SK-N-SH (cell line): Measurements from ENCODE around the gene SEC14L6. TPM values are rescaled to one million over a fixed set of nuclear protein-coding genes. Genes with fewer than 3 reads are reported as not detected.

ENCODE experiments used
- CTCF ChIA-PET: fragments of 300-600, 350-600 bp; formaldehyde crosslinking; extraction: SDS; loops from one replicate; lab custom pipeline; 2021; lab: Yijun Ruan, JAX
- POLR2A ChIA-PET: fragments of 350-600 bp; sonication (Branson Sonifier 250); formaldehyde crosslinking; extraction: SDS; loops from one replicate; lab custom pipeline; 2020; ENCODE audit warnings: antibody characterized with exemption, inconsistent platforms; lab: Yijun Ruan, JAX
- DNase-seq: peaks from one replicate; pipeline ENCODE4 v3.0.0; 2012
- H2AFZ ChIP-seq: fragments of 200-600 bp; sonication (generic); 2 replicates; pipeline ENCODE4 v1.8.1; 2016; ENCODE audit warnings: antibody characterized with exemption, mild to moderate bottlenecking, low read depth
- H3F3A ChIP-seq: fragments of 200-600 bp; sonication (generic); replicated peaks from 2 replicates; pipeline ENCODE3; 2016; ENCODE audit warnings: antibody characterized with exemption, mild to moderate bottlenecking; ENCODE audit not compliant: insufficient read depth
- H3K27ac ChIP-seq, 2 experiments: fragments of 200-500 bp in 1 of 2; fragments of 200-600 bp in 1 of 2; sonication (Bioruptor generic) in 1 of 2; sonication (generic), shearing (Covaris generic) in 1 of 2; 2 replicates each; pipeline versions ENCODE4 v1.5.1 to v1.6.1; 2014 to 2016; ENCODE audit warnings: low read depth in 2 of 2, inconsistent platforms in 1 of 2, low read length in 1 of 2, mild to moderate bottlenecking in 1 of 2, mixed read lengths in 1 of 2
- H3K27me3 ChIP-seq: fragments of 200-600 bp; sonication (generic), shearing (Covaris generic); 2 replicates; pipeline ENCODE4 v1.6.1; 2016; ENCODE audit warnings: mixed run types; ENCODE audit not compliant: insufficient read depth
- H3K36me3 ChIP-seq, 2 experiments: fragments of 200-500 bp in 1 of 2; fragments of 200-600 bp in 1 of 2; sonication (Bioruptor generic) in 1 of 2; sonication (generic) in 1 of 2; replicated peaks in 1 of 2; 2 replicates each; pipeline versions ENCODE3 to v1.5.1; 2014 to 2016; ENCODE audit warnings: low read length in 1 of 2, mild to moderate bottlenecking in 1 of 2; ENCODE audit not compliant: insufficient read depth in 2 of 2, control insufficient read depth in 1 of 2
- H3K4me1 ChIP-seq, 2 experiments: fragments of 200-500 bp in 1 of 2; fragments of 200-600 bp in 1 of 2; sonication (Bioruptor generic) in 1 of 2; sonication (generic), shearing (Covaris generic) in 1 of 2; 2 replicates each; pipeline versions ENCODE4 v1.5.1 to v1.6.1; 2014 to 2016; ENCODE audit warnings: low read depth in 1 of 2, low read length in 1 of 2, mixed run types in 1 of 2; ENCODE audit not compliant: insufficient read depth in 2 of 2, control insufficient read depth in 1 of 2
- H3K4me2 ChIP-seq: fragments of 200-600 bp; sonication (generic), shearing (Covaris generic); 2 replicates; pipeline ENCODE4 v1.6.1; 2017; ENCODE audit warnings: mixed run types
- H3K4me3 ChIP-seq, 2 experiments: fragments of 200-500 bp in 1 of 2; fragments of 200-600 bp in 1 of 2; sonication (Bioruptor generic) in 1 of 2; sonication (generic), shearing (Covaris generic) in 1 of 2; 2 replicates each; pipeline versions ENCODE4 v1.5.1 to v1.8.1; 2014 to 2016; ENCODE audit warnings: low read depth in 2 of 2, inconsistent platforms in 1 of 2, low read length in 1 of 2, mild to moderate bottlenecking in 1 of 2, mixed read lengths in 1 of 2, moderate library complexity in 1 of 2
- H3K79me2 ChIP-seq: fragments of 200-600 bp; sonication (generic); 2 replicates; pipeline ENCODE4 v1.8.1; 2017; ENCODE audit warnings: mild to moderate bottlenecking; ENCODE audit not compliant: insufficient read depth
- H3K9ac ChIP-seq: fragments of 200-600 bp; sonication (generic); 2 replicates; pipeline ENCODE4 v1.6.1; 2017; ENCODE audit warnings: mixed run types
- H3K9me2 ChIP-seq: fragments of 200-600 bp; sonication (generic); 2 replicates; pipeline ENCODE4 v1.6.1; 2017; ENCODE audit warnings: mixed run types
- H3K9me3 ChIP-seq: fragments of 200-600 bp; sonication (generic); 2 replicates; pipeline ENCODE4 v1.6.1; 2017; ENCODE audit warnings: mixed run types, mild to moderate bottlenecking, moderate library complexity
- H4K20me1 ChIP-seq: fragments of 200-600 bp; sonication (generic); 2 replicates; pipeline ENCODE4 v1.6.1; 2017; ENCODE audit warnings: mild to moderate bottlenecking, mixed run types; ENCODE audit not compliant: insufficient read depth
- CHD2 ChIP-seq: fragments of 150-350 bp; IDR thresholded peaks from 2 replicates; pipeline ENCODE4 v1.6.1; 2018; ENCODE audit warnings: low read length; ENCODE audit not compliant: partially characterized antibody
- ELF1 ChIP-seq: IDR thresholded peaks from 2 replicates; pipeline ENCODE4 v1.4.0; 2012
- JUND ChIP-seq: IDR thresholded peaks from 2 replicates; pipeline ENCODE4 v1.4.0; 2012
- MXI1 ChIP-seq: IDR thresholded peaks from 2 replicates; pipeline ENCODE4 v1.6.1; 2012; ENCODE audit warnings: mild to moderate bottlenecking, low read depth, low read length, improper control_type of control experiment
- NRF1 ChIP-seq: IDR thresholded peaks from 2 replicates; pipeline ENCODE4 v1.6.1; 2012; ENCODE audit warnings: low read depth, mild to moderate bottlenecking, low read length
- POLR2AphosphoS5 ChIP-seq: IDR thresholded peaks from 2 replicates; pipeline ENCODE4 v1.6.1; 2012; ENCODE audit warnings: low read depth, low read length
- RCOR1 ChIP-seq: fragments of 150-350 bp; IDR thresholded peaks from 2 replicates; pipeline ENCODE4 v1.6.1; 2017; ENCODE audit warnings: antibody characterized with exemption, low read length
- RXRA ChIP-seq: IDR thresholded peaks from 2 replicates; pipeline ENCODE4 v1.4.0; 2012; ENCODE audit warnings: low read depth, mild to moderate bottlenecking, borderline replicate concordance
- SMC3 ChIP-seq: IDR thresholded peaks from 2 replicates; pipeline ENCODE4 v1.6.1; 2012; ENCODE audit warnings: low read depth, low read length, improper control_type of control experiment
- TAF1 ChIP-seq: IDR thresholded peaks from 2 replicates; pipeline ENCODE4 v1.6.1; 2012; ENCODE audit warnings: low read depth, mild to moderate bottlenecking, low read length, moderate library complexity, borderline replicate concordance
- TEAD4 ChIP-seq: IDR thresholded peaks from 2 replicates; pipeline ENCODE4 v1.4.0; 2012; ENCODE audit warnings: mild to moderate bottlenecking, borderline replicate concordance; ENCODE audit not compliant: insufficient read depth
- WGBS: methylation state at CpG from one replicate; pipeline ENCODE4 v1.1.6; 2017; ENCODE audit warnings: low lambda C conversion rate; 5-methylcytosine and 5-hydroxymethylcytosine counted together
- polyA plus RNA-seq, 3 experiments: library from polyadenylated mRNA; depleted of rRNA; stranded (reverse); fragments of >200 nt; gene quantifications; 2 replicates each; pipeline ENCODE4 v1.2.3, GENCODE V29; 2012
- TF ChIP-seq, protein P1 (sequence below): IDR thresholded peaks from 2 replicates; pipeline ENCODE4 v1.4.0; 2012; ENCODE audit warnings: low read depth, borderline replicate concordance
- TF ChIP-seq, protein P2 (sequence below): fragments of 150-350 bp; IDR thresholded peaks from 2 replicates; pipeline ENCODE4 v1.6.1; 2017; ENCODE audit warnings: antibody characterized with exemption, low read length, low read depth, borderline replicate concordance
- TF ChIP-seq, protein P3 (sequence below): IDR thresholded peaks from 2 replicates; pipeline ENCODE4 v1.6.1; 2012; ENCODE audit warnings: mild to moderate bottlenecking, low read depth, low read length, moderate library complexity
- TF ChIP-seq, protein P4 (sequence below): IDR thresholded peaks from 2 replicates; pipeline ENCODE4 v1.4.0; 2012; ENCODE audit warnings: low read depth

The SEC14L6 gene
- polyA plus RNA-seq, 1 of the 3 experiments (the other 2 are of a cell fraction) = not detected

- DNase-seq = no peak
- H3K9me2 ChIP-seq = no peaks in the 10 kb centered on the region
- no peaks in the 10 kb centered on the region for H3K27me3 ChIP-seq
- no peak overlapping the region for H3K27ac ChIP-seq
- H3K4me3 ChIP-seq = no peak overlapping the region
- no peak overlapping the region for H3K9ac ChIP-seq
- no peak overlapping the region for H2AFZ ChIP-seq
- WGBS = 67% methylated on average over 4 of the region's 4 CpGs
- no peaks in the 10 kb centered on the region for H3K9me3 ChIP-seq
- no peak overlapping the region for H3K4me2 ChIP-seq
- H3K36me3 ChIP-seq = no peaks in the 10 kb centered on the region
- H3F3A ChIP-seq = no peaks in the 10 kb centered on the region
- H4K20me1 ChIP-seq = no peaks in the 10 kb centered on the region
- H3K79me2 ChIP-seq = no peaks in the 10 kb centered on the region
- ChIA-PET CTCF (no interaction called here), POLR2A (no interaction called here)
- no peaks in the 10 kb centered on the region; a peak in 1 of 4 replicates for H3K4me1 ChIP-seq
- TF ChIP-seq MXI1 (no peak), RXRA (no peak), SMC3 (no peak), NRF1 (no peak), TEAD4 (no peak), RCOR1 (no peak), ELF1 (no peak), JUND (no peak), POLR2AphosphoS5 (no peak), CHD2 (no peak), TAF1 (no peak)
- TF ChIP-seq, protein P1, sequence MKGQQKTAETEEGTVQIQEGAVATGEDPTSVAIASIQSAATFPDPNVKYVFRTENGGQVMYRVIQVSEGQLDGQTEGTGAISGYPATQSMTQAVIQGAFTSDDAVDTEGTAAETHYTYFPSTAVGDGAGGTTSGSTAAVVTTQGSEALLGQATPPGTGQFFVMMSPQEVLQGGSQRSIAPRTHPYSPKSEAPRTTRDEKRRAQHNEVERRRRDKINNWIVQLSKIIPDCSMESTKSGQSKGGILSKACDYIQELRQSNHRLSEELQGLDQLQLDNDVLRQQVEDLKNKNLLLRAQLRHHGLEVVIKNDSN = no peak
- TF ChIP-seq, protein P2, sequence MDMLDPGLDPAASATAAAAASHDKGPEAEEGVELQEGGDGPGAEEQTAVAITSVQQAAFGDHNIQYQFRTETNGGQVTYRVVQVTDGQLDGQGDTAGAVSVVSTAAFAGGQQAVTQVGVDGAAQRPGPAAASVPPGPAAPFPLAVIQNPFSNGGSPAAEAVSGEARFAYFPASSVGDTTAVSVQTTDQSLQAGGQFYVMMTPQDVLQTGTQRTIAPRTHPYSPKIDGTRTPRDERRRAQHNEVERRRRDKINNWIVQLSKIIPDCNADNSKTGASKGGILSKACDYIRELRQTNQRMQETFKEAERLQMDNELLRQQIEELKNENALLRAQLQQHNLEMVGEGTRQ = no peak
- TF ChIP-seq, protein P3, sequence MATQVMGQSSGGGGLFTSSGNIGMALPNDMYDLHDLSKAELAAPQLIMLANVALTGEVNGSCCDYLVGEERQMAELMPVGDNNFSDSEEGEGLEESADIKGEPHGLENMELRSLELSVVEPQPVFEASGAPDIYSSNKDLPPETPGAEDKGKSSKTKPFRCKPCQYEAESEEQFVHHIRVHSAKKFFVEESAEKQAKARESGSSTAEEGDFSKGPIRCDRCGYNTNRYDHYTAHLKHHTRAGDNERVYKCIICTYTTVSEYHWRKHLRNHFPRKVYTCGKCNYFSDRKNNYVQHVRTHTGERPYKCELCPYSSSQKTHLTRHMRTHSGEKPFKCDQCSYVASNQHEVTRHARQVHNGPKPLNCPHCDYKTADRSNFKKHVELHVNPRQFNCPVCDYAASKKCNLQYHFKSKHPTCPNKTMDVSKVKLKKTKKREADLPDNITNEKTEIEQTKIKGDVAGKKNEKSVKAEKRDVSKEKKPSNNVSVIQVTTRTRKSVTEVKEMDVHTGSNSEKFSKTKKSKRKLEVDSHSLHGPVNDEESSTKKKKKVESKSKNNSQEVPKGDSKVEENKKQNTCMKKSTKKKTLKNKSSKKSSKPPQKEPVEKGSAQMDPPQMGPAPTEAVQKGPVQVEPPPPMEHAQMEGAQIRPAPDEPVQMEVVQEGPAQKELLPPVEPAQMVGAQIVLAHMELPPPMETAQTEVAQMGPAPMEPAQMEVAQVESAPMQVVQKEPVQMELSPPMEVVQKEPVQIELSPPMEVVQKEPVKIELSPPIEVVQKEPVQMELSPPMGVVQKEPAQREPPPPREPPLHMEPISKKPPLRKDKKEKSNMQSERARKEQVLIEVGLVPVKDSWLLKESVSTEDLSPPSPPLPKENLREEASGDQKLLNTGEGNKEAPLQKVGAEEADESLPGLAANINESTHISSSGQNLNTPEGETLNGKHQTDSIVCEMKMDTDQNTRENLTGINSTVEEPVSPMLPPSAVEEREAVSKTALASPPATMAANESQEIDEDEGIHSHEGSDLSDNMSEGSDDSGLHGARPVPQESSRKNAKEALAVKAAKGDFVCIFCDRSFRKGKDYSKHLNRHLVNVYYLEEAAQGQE = no peak
- TF ChIP-seq, protein P4, sequence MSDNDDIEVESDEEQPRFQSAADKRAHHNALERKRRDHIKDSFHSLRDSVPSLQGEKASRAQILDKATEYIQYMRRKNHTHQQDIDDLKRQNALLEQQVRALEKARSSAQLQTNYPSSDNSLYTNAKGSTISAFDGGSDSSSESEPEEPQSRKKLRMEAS = no peak
- TF ChIP-seq, all 33 proteins: peak for 0
These were observed 19.9 kb downstream of the SEC14L6 start for GRCh38 chr22:30526656-30527055.
